GM12875 (cell line): ENCODE results near the gene CEBPE.

ENCODE experiments used
- H3K4me3 ChIP-seq: one replicate; pipeline ENCODE4 v1.5.1; 2011; ENCODE audit warnings: low read depth, low read length, control low read depth
- TF ChIP-seq, protein P1 (sequence below): IDR thresholded peaks from 2 replicates; pipeline ENCODE4 v1.5.1; 2011; ENCODE audit warnings: low read depth, mild to moderate bottlenecking, control low read depth, inconsistent platforms, low read length, moderate library complexity, borderline replicate concordance; ENCODE audit not compliant: insufficient read depth

CEBPE gene

DNA sequence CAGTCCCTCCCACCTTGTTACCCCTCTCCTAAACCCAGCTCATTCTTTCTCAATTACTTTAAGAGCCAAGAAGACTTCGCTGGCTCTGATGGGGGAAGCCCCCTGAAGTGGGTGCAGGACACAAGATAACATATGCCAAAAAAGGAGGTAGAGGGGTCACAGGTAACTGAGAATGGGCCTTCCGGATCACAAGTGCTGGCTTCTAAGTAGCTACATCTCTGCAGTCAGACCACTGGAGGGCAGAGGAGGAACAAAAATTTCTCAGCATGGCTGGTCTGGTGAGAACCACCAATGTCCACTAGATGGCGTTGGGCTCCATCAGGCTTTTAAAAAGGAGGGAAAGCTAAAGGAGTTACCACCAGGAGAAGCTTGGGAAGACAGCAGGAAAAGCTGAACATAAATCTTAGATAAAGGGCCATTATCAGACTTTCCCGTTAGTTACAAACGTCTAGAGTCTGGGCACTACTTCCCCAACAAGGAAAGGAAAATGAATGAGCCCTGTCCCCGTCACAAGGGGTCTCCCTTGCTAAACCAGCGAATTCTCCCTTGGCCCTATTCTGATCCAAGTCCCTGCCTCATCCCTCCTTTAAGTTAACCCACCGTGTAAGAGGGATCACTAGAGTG lies 50.2 kb downstream of the CEBPE start:
- TF ChIP-seq, protein P1, sequence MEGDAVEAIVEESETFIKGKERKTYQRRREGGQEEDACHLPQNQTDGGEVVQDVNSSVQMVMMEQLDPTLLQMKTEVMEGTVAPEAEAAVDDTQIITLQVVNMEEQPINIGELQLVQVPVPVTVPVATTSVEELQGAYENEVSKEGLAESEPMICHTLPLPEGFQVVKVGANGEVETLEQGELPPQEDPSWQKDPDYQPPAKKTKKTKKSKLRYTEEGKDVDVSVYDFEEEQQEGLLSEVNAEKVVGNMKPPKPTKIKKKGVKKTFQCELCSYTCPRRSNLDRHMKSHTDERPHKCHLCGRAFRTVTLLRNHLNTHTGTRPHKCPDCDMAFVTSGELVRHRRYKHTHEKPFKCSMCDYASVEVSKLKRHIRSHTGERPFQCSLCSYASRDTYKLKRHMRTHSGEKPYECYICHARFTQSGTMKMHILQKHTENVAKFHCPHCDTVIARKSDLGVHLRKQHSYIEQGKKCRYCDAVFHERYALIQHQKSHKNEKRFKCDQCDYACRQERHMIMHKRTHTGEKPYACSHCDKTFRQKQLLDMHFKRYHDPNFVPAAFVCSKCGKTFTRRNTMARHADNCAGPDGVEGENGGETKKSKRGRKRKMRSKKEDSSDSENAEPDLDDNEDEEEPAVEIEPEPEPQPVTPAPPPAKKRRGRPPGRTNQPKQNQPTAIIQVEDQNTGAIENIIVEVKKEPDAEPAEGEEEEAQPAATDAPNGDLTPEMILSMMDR: peak; percentile 92
- H3K4me3 ChIP-seq: no peak overlapping the region

DNA sequence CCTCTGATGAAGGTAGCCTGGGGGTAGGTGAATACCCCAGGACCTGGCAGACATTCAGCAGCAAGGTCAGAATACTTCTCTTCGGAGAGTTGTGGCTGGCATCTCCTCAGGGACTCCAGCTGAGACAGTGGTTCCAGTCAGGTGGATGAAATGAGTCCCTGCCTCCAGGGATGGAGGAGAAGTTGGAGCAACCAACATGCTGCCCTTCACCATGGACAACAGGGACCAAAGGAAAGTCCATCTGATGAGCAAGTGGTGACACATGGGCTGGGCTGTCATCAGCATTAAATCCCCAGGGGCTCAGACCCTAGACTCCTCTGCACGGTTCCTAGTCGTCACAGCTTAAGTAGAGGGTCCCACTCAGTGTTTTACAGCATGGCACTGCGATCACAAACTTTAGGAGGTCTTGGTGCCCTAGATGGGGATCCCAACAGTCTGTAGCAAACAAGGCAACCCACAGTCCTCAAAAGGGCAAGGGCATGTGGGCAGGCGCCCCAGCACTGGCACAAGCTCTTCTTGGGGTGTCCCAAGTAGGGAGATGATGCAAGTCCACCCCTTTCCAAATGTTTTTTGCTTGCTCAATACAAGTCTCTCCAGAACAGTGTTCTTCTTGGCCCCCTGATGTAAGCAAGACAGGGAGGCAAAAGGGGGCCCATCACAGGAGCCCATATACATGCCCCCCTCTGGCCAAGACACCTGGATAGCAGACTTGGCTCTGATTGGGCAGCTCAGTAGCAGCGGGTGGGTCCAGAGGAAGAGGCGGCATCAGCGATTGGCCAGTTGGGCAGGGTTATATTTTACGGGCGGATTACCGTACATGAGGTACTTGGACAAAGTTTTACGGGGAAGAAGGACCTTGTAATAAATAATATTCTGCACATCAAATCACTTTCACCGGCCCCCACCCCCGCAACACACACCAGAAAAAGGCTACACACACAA lies 50.9 kb downstream of the CEBPE start:
- no peak overlapping the region for H3K4me3 ChIP-seq
- TF ChIP-seq, protein P1: no peak
